ENCODE results near the gene FAAH.
A peak's percentile ranks its signal among the peaks of the same experiment; 100 is the strongest.

- TF ChIP-seq POLR2AphosphoS5 (IDR thresholded peaks at IDR 0.05; ENCODE audit: low read depth, low read length) (no peak), POLR2A (IDR thresholded peaks at IDR 0.05; ENCODE audit: low read depth, low read length) (0 out of 2 replicates have a peak, but pooled peaks have one; percentile 3)
Observed at GRCh38 chr1:46344481-46344880, 49.6 kb upstream of the FAAH start.
